ENCODE measurements around the gene BEGAIN. TPM values are rescaled to one million over a fixed set of nuclear protein-coding genes. Genes with fewer than 3 reads are reported as not detected.

BEGAIN gene
- total and polyA plus RNA-seq, 8 donors, result 1.2 to 3.6 (median 2.0) TPM

DNA sequence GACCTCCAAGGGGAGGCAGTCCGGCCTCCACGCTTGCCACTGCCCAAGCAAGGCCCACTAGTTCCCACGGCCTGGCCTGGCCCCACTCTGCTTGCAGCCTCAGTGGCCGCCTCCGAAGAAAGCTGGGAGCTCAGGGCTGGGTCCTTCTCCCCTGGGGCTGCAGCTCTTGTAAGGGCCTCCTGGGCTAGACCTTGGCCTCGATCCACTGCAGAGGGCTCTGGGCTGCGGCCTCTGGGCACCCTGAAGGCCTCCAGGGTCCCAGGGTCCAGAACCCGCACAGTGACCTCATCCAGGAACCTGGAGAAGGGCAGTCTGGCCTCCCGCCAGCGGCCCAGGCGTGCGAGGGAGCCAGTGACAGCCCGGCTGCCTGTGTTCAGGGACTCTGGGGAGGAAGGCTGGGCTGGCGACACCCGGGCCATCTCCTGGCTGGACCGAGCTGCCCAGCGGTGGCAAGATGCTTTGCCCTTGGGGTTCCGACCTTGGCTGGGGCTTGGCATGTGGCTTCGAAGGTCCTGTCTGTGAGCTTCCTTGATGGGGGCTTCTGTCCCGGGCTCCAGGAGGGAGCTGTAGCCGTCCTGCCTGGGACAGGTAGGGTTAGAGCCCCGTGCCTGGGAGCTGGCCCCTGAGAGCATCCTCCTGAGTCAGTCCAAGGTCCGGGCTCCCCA is 9.8 kb downstream of the BEGAIN start:
- peaks cover 0 to 5% of the 10 kb centered on the region in 2 donors for H3K9me3 ChIP-seq
- H3K27ac ChIP-seq, result no peak overlapping the region
- peak in 1 of 4 donors; percentile 80 for DNase-seq
- TF ChIP-seq, protein P1, sequence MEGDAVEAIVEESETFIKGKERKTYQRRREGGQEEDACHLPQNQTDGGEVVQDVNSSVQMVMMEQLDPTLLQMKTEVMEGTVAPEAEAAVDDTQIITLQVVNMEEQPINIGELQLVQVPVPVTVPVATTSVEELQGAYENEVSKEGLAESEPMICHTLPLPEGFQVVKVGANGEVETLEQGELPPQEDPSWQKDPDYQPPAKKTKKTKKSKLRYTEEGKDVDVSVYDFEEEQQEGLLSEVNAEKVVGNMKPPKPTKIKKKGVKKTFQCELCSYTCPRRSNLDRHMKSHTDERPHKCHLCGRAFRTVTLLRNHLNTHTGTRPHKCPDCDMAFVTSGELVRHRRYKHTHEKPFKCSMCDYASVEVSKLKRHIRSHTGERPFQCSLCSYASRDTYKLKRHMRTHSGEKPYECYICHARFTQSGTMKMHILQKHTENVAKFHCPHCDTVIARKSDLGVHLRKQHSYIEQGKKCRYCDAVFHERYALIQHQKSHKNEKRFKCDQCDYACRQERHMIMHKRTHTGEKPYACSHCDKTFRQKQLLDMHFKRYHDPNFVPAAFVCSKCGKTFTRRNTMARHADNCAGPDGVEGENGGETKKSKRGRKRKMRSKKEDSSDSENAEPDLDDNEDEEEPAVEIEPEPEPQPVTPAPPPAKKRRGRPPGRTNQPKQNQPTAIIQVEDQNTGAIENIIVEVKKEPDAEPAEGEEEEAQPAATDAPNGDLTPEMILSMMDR (IDR thresholded peaks at IDR 0.05), result no peak
- intact Hi-C loops (cut with DNase I), result no loop called here
- H3K27me3 ChIP-seq, result peaks cover 0 to 22% of the 10 kb centered on the region in 2 donors
- no peaks in the 10 kb centered on the region for H3K4me1 ChIP-seq
- no peak overlapping the region for H3K4me3 ChIP-seq
- ATAC-seq, result no peak
- no peaks in the 10 kb centered on the region for H3K36me3 ChIP-seq

- no peak overlapping the region for H3K27ac ChIP-seq
- intact Hi-C loops (cut with DNase I), result no loop called here
- peaks cover 0 to 5% of the 10 kb centered on the region in 2 donors for H3K9me3 ChIP-seq
- DNase-seq (peak in 1 of 4 donors; percentile 57), ATAC-seq (no peak)
- H3K4me1 ChIP-seq, result no peaks in the 10 kb centered on the region
- H3K4me3 ChIP-seq, result no peak overlapping the region
- TF ChIP-seq, protein P1 (IDR thresholded peaks at IDR 0.05), result no peak
- peaks cover 0 to 33% of the 10 kb centered on the region in 2 donors for H3K27me3 ChIP-seq
- no peaks in the 10 kb centered on the region for H3K36me3 ChIP-seq
Measured at GRCh38 chr14:100576091-100577085, 10.8 kb downstream of the BEGAIN start.

DNA sequence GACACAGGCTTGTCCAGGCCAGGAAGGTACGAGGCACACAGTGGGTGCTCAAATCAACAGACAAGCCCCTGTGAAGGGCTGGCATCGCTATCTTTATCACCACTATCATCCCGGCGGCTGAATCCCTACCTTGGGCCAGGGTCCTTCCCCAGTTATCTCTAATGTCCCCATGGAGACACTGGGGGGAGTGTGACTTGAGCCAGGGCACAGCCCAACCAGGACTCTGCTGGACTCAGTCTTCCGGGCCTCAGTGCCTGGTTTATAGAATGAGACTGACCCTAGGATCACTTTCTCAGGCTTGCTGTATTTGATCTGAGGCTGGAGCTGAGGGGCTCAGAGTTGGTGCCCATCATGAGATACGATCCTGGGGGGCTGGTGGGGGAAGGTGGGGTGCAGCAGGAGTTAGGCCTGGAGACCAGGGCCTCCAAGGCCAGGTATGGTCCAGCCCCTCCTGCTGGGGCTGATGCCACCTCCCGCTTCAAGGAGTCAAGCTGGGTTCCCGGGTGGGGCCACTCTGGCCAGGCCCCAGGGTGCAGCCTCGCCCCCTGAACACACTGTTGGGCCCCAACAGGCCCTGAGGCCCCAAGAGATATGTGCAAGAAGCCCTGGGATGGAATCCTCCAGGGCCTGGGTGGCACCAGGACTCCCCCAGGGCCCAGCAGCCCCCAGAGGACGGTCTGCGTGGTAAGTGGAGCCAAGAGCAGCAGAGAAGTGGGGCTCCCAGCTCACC is 11.8 kb downstream of the BEGAIN start:
- TF ChIP-seq, protein P1 (IDR thresholded peaks at IDR 0.05), result no peak
- no peaks in the 10 kb centered on the region for H3K36me3 ChIP-seq
- peaks cover 6 to 42% of the 10 kb centered on the region in 2 donors for H3K27me3 ChIP-seq
- H3K27ac ChIP-seq, result no peak overlapping the region
- H3K9me3 ChIP-seq, result peaks cover 0 to 5% of the 10 kb centered on the region in 2 donors
- DNase-seq (peak in 1 of 4 donors; percentile 59), ATAC-seq (no peak)
- H3K4me1 ChIP-seq, result no peaks in the 10 kb centered on the region
- intact Hi-C loops (cut with DNase I), result no loop called here
- H3K4me3 ChIP-seq, result no peak overlapping the region

DNA sequence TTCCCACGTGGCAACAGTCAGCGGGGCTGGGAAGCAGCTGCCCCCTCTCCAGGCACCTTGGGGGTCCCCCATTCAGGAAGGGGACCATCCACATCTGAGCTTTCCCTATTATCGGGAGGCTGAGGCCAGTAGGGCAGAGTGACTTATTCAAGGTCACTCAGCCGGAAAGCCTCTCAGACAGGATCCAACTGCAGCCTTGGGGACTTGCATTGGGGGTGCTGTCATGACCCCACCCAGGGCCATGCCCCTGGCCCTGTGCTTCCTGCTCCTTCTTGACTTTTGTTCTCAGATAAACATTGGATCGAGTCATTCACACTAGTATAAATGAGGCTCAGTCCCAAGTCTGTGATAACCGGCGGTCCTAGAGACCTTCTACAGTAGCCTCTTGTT is 12.6 kb downstream of the BEGAIN start:
- no peak for ATAC-seq

More for the DNA sequence above, 12.6 kb downstream of the BEGAIN start:
- H3K27me3 ChIP-seq, result peaks cover 12 to 50% of the 10 kb centered on the region in 2 donors
- intact Hi-C loops (cut with DNase I), result no loop called here
- no peaks in the 10 kb centered on the region for H3K36me3 ChIP-seq
- H3K27ac ChIP-seq, result no peak overlapping the region
- DNase-seq, result peak in 1 of 4 donors; percentile 27
- peaks cover 0 to 5% of the 10 kb centered on the region in 2 donors for H3K9me3 ChIP-seq
- no peak overlapping the region for H3K4me3 ChIP-seq
- TF ChIP-seq, protein P1 (IDR thresholded peaks at IDR 0.05), result no peak
- H3K4me1 ChIP-seq, result no peaks in the 10 kb centered on the region

All from left lung (tissue), 10 donors.